Measurements from ENCODE around the gene LGR4.

GRCh38 chr11:27372164-27372563, 100.4 kb downstream of the LGR4 start:
- TF ChIP-seq CTCF (IDR thresholded peaks at IDR 0.05) (no peak), POLR2A (IDR thresholded peaks at IDR 0.05) (no peak)

Data from testis (tissue), 2 donors.